ENCODE results near the gene GSG1L2. TPM values are rescaled to one million over a fixed set of nuclear protein-coding genes. Genes with fewer than 3 reads are reported as not detected.

GSG1L2 gene
- total and polyA plus RNA-seq, 2 experiments from 2014 or later = not detected

- TF ChIP-seq ZNF462 (CRISPR knock-in tag; IDR thresholded peaks at IDR 0.05) (no peak), STAT1 (IDR thresholded peaks at IDR 0.05; ENCODE audit: unreplicated experiment) (no peak), JUNB (IDR thresholded peaks at IDR 0.05; ENCODE audit: unreplicated experiment) (no peak), ETS1 (IDR thresholded peaks at IDR 0.05) (no peak)
Measured at GRCh38 chr17:9801505-9801904, 20.4 kb downstream of the GSG1L2 start (continued).

GRCh38 chr17:9798724-9799123 lies 23.2 kb downstream of the GSG1L2 start:
- no peaks in the 10 kb centered on the region for H3K9me2 ChIP-seq (ENCODE audit: insufficient read depth)
- no peaks in the 10 kb centered on the region for H3K36me3 ChIP-seq (ENCODE audit: insufficient read depth)
- H3K27ac ChIP-seq (ENCODE audit: low read depth) = no peak overlapping the region
- no peak for ATAC-seq
- no peak for DNase-seq (ENCODE audit: low spot score)
- H3K4me1 Mint-ChIP-seq = no peaks in the 10 kb centered on the region
- peak overlapping the region; percentile 43; the same call in 1 of the 2 replicates for H2AFZ ChIP-seq
- no peaks in the 10 kb centered on the region for H3K9me3 Mint-ChIP-seq
- no peaks in the 10 kb centered on the region for H3K4me1 ChIP-seq (ENCODE audit: insufficient read depth)
- H3K27ac Mint-ChIP-seq = no peak overlapping the region
- H3K4me3 ChIP-seq = no peak overlapping the region
- peaks cover 6% of the 10 kb centered on the region for H3K27me3 Mint-ChIP-seq (ENCODE audit: insufficient read depth, low read depth, poor library complexity)
- no peaks in the 10 kb centered on the region for H3K27me3 ChIP-seq (ENCODE audit: insufficient read depth)
- no peaks in the 10 kb centered on the region for H4K20me1 ChIP-seq (replicated peaks; ENCODE audit: insufficient read depth)
- H3K4me3 Mint-ChIP-seq = no peak overlapping the region
- no peaks in the 10 kb centered on the region for H3K36me3 Mint-ChIP-seq (ENCODE audit: low read depth)
- no peak overlapping the region for H3K4me2 ChIP-seq
- no peaks in the 10 kb centered on the region for H3K79me2 ChIP-seq (replicated peaks; ENCODE audit: insufficient read depth)
- H3F3A ChIP-seq (replicated peaks; ENCODE audit: low read depth) = no peaks in the 10 kb centered on the region
- TF ChIP-seq CREB1 (CRISPR knock-in tag; IDR thresholded peaks at IDR 0.05; ENCODE audit: low read depth) (no peak), ETS1 (IDR thresholded peaks at IDR 0.05) (no peak), REST (IDR thresholded peaks at IDR 0.05; ENCODE audit: unreplicated experiment) (no peak), ZNF114 (CRISPR knock-in tag; IDR thresholded peaks at IDR 0.05) (no peak), STAT1 (IDR thresholded peaks at IDR 0.05; ENCODE audit: unreplicated experiment) (no peak), ZNF331 (CRISPR knock-in tag; IDR thresholded peaks at IDR 0.05; ENCODE audit: low read depth) (no peak)

All from GM23338 (cell line).